Measurements from ENCODE around the gene NKD1. TPM values are rescaled to one million over a fixed set of nuclear protein-coding genes. Genes with fewer than 3 reads are reported as not detected.

Gene NKD1
- polyA plus RNA-seq, 3 donors: 0.01 TPM; not detected in 2

DNA sequence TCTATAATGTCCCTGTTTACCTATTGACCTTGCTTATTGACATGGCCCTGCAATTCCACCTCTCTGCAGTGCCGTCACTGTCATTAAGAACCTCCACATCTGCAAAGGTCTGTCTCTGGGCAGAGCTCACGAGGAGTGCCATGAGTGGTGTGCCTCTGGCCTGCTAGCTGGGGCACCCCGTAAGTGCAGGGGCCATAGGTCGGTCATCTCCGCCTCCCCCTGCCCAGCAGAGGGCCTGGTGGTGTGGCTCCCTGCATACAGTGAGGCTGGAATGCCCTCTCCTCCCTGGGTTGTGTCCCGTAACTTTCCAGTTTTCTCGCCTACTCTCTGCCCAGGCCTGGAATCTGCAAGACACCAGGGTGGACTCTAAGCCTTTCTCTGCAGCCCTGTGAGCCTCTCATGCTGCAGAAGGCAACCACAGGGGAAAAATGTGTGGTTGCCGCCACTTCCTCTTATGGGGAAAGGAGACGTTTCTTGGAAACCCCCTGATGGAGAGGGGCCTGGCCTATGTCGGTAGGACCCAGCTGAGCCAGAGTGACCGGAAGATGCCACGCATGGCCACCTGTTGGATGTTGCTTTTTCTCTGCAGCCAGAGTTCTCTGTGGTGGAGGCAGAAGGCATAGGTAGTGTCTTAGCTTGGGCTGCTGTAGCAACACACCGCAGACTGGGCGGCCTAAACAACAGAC lies 135.6 kb downstream of the NKD1 start:
- Mint-ChIP-seq H3K36me3 (peaks cover 14 to 16% of the 10 kb centered on the region in 2 donors), H3K9me3 (peaks cover 0 to 2% (median 0%) of the 10 kb centered on the region in 7 donors), H3K27me3 (ENCODE audit: low read depth in 3 of 3) (peaks cover 0 to 6% (median 2%) of the 10 kb centered on the region in 3 donors), H3K27ac (peak overlapping the region; percentile 96 to 100 (median 99)), H3K4me1 (peaks cover 91% of the 10 kb centered on the region), H3K4me3 (peak overlapping the region; percentile 38 to 78)
- peaks cover 89 to 97% of the 10 kb centered on the region in 2 donors for H3K4me1 ChIP-seq (ENCODE audit: control insufficient read depth in 1 of 2, insufficient read depth in 2 of 2, low read length in 2 of 2)
- H3K9ac ChIP-seq (ENCODE audit: insufficient read depth, low read length, poor library complexity, severe bottlenecking): peak overlapping the region; percentile 80
- DNase-seq: peak; percentile 92 to 95 (median 93)
- peak overlapping the region; percentile 57 for H3K4me2 ChIP-seq (replicated peaks; ENCODE audit: extremely low read depth, low read length, poor library complexity, severe bottlenecking)
- intact Hi-C loops (cut with micrococcal nuclease): loop anchor here in 1 of 2 donors (5.0 to 10.0 kb wide), 2 partner anchors 58 to 529 kb away; partner anchors contain the start of genes CYLD and TENT4B
- H3K36me3 ChIP-seq (replicated peaks in 1 of 2; ENCODE audit: control insufficient read depth in 1 of 2, insufficient read depth in 2 of 2, low read length in 2 of 2): peaks cover 3 to 6% of the 10 kb centered on the region in 2 donors
- H3K9me3 ChIP-seq (replicated peaks in 1 of 2; ENCODE audit: control insufficient read depth in 1 of 2, insufficient read depth in 1 of 2, low read length in 2 of 2): no peaks in the 10 kb centered on the region
- no peak for TF ChIP-seq CTCF (IDR thresholded peaks at IDR 0.05)
- peak overlapping the region; percentile 93 to 100 for H3K27ac ChIP-seq (ENCODE audit: low read depth in 1 of 2, low read length in 2 of 2)
- H3K79me2 ChIP-seq (ENCODE audit: insufficient read depth, low read length): peaks cover 44% of the 10 kb centered on the region
- WGBS (ENCODE audit: insufficient coverage): 0% methylated on average over 10 of the region's 14 CpGs
- H2AFZ ChIP-seq (ENCODE audit: insufficient read depth, low read depth, low read length, poor library complexity, severe bottlenecking): no peak overlapping the region
- peak overlapping the region in 1 of 3 experiments; percentile 60 for H3K4me3 ChIP-seq (replicated peaks in 1 of 3; ENCODE audit: low read depth in 2 of 3, low read length in 3 of 3)
- H3K27me3 ChIP-seq (ENCODE audit: control insufficient read depth in 2 of 2, insufficient read depth in 2 of 2, low read length in 2 of 2): no peaks in the 10 kb centered on the region
- no peaks in the 10 kb centered on the region for H4K20me1 ChIP-seq (ENCODE audit: insufficient read depth, low read length)

GRCh38 chr16:50684823-50685461 lies 136.7 kb downstream of the NKD1 start:
- Mint-ChIP-seq H3K27me3 (ENCODE audit: low read depth in 3 of 3) (peaks cover 0 to 6% (median 2%) of the 10 kb centered on the region in 3 donors), H3K9me3 (peaks cover 0 to 2% (median 0%) of the 10 kb centered on the region in 7 donors), H3K36me3 (peaks cover 5 to 7% of the 10 kb centered on the region in 2 donors), H3K27ac (peak overlapping the region; percentile 96 to 100 (median 99)), H3K4me3 (peak overlapping the region; percentile 59 to 83), H3K4me1 (peaks cover 89% of the 10 kb centered on the region)
- TF ChIP-seq CTCF (IDR thresholded peaks at IDR 0.05): no peak
- Histone ChIP-seq H3K79me2 (ENCODE audit: insufficient read depth, low read length) (peaks cover 33% of the 10 kb centered on the region), H2AFZ (ENCODE audit: insufficient read depth, low read depth, low read length, poor library complexity, severe bottlenecking) (no peak overlapping the region), H3K27me3 (ENCODE audit: control insufficient read depth in 2 of 2, insufficient read depth in 2 of 2, low read length in 2 of 2) (no peaks in the 10 kb centered on the region), H4K20me1 (ENCODE audit: insufficient read depth, low read length) (no peaks in the 10 kb centered on the region), H3K27ac (ENCODE audit: low read depth in 1 of 2, low read length in 2 of 2) (peak overlapping the region; percentile 93 to 100), H3K4me3 (replicated peaks in 1 of 3; ENCODE audit: low read depth in 2 of 3, low read length in 3 of 3) (peak overlapping the region in 1 of 3 experiments; percentile 60), H3K4me2 (replicated peaks; ENCODE audit: extremely low read depth, low read length, poor library complexity, severe bottlenecking) (peak overlapping the region; percentile 55), H3K9me3 (replicated peaks in 1 of 2; ENCODE audit: control insufficient read depth in 1 of 2, insufficient read depth in 1 of 2, low read length in 2 of 2) (no peaks in the 10 kb centered on the region), H3K9ac (ENCODE audit: insufficient read depth, low read length, poor library complexity, severe bottlenecking) (peak overlapping the region; percentile 80), H3K36me3 (replicated peaks in 1 of 2; ENCODE audit: control insufficient read depth in 1 of 2, insufficient read depth in 2 of 2, low read length in 2 of 2) (no peaks in the 10 kb centered on the region), H3K4me1 (ENCODE audit: control insufficient read depth in 1 of 2, insufficient read depth in 2 of 2, low read length in 2 of 2) (peaks cover 78 to 86% of the 10 kb centered on the region in 2 donors)
- peak; percentile 92 to 94 (median 93) for DNase-seq
- 30% methylated on average over 8 of the region's 11 CpGs for WGBS (ENCODE audit: insufficient coverage)
- intact Hi-C loops (cut with micrococcal nuclease): loop anchor here in 1 of 2 donors (1.0 to 10.0 kb wide), 4 partner anchors 9 to 530 kb away; partner anchors contain the start of genes CYLD and TENT4B
